Retina (tissue), 1 donor: ENCODE measurements around the gene NLRC5.
"Not testable (repeated sequence)": the region's sequence is repeated elsewhere in the genome, so short reads cannot be mapped to it uniquely, and the experiment has no call there.

Experiments
- DNase-seq: peaks from one replicate; pipeline ENCODE4 v3.0.0-alpha.2; 2016

Gene NLRC5

GRCh38 chr16:57003439-57004386 lies 14.4 kb downstream of the NLRC5 start:
- no peak for DNase-seq

- DNase-seq, result no peak
Observed at GRCh38 chr16:57004387-57005250, 15.3 kb downstream of the NLRC5 start.

GRCh38 chr16:57005597-57005996 lies 16.2 kb downstream of the NLRC5 start:
- DNase-seq, result not testable (repeated sequence)

- no peak for DNase-seq
Observed at GRCh38 chr16:57007050-57007449, 17.7 kb downstream of the NLRC5 start.

- DNase-seq, result no peak
Observed at GRCh38 chr16:57007530-57007929, 18.2 kb downstream of the NLRC5 start.

GRCh38 chr16:57008440-57008839 lies 19.1 kb downstream of the NLRC5 start:
- DNase-seq, result no peak

GRCh38 chr16:57009643-57010170 lies 20.4 kb downstream of the NLRC5 start:
- DNase-seq, result no peak

- DNase-seq, result no peak
Observed at GRCh38 chr16:57012353-57012752, 23.0 kb downstream of the NLRC5 start.

GRCh38 chr16:57013229-57013628 lies 23.9 kb downstream of the NLRC5 start:
- no peak for DNase-seq

- no peak for DNase-seq
Observed at GRCh38 chr16:57013902-57014301, 24.5 kb downstream of the NLRC5 start.

GRCh38 chr16:57016301-57016700 lies 26.9 kb downstream of the NLRC5 start:
- no peak for DNase-seq

- DNase-seq, result no peak
Observed at GRCh38 chr16:57016831-57017230, 27.5 kb downstream of the NLRC5 start.

- no peak for DNase-seq
Observed at GRCh38 chr16:57017251-57017650, 27.9 kb downstream of the NLRC5 start.

GRCh38 chr16:57019746-57020145 lies 30.4 kb downstream of the NLRC5 start:
- DNase-seq, result no peak

GRCh38 chr16:57020651-57021050 lies 31.3 kb downstream of the NLRC5 start:
- no peak for DNase-seq

GRCh38 chr16:57021757-57022156 lies 32.4 kb downstream of the NLRC5 start:
- no peak for DNase-seq

GRCh38 chr16:57022445-57022844 lies 33.1 kb downstream of the NLRC5 start:
- no peak for DNase-seq

GRCh38 chr16:57023541-57024249 lies 34.3 kb downstream of the NLRC5 start:
- no peak for DNase-seq

- no peak for DNase-seq
Observed at GRCh38 chr16:57024894-57025680, 35.7 kb downstream of the NLRC5 start.

GRCh38 chr16:57025941-57026777 lies 36.8 kb downstream of the NLRC5 start:
- DNase-seq, result no peak

- DNase-seq, result no peak
Observed at GRCh38 chr16:57026778-57027062, 37.4 kb downstream of the NLRC5 start.
